RWPE2 (cell line): ENCODE results near the gene CCDC171.

Source experiments
- ATAC-seq: fragments of 200-7000 bp; cut with Tn5 transposase; 3 replicates; pipeline ENCODE4 v1.9.1; 2021; ENCODE audit warnings: low read depth
- DNase-seq: peaks from one replicate; pipeline ENCODE4 v3.0.0-alpha.2; 2020; ENCODE audit warnings: low spot score
- H3K27ac ChIP-seq: fragments of 450-650 bp; 2 replicates; pipeline ENCODE4 v1.5.1; 2017; ENCODE audit warnings: mild to moderate bottlenecking; ENCODE audit not compliant: poor library complexity, severe bottlenecking
- H3K27me3 ChIP-seq: fragments of 250-450 bp; sonication (Bioruptor Pico); 2 replicates; pipeline ENCODE4 v1.5.1; 2021; ENCODE audit warnings: mild to moderate bottlenecking, moderate library complexity; ENCODE audit not compliant: insufficient read depth, poor library complexity, severe bottlenecking
- H3K36me3 ChIP-seq: fragments of 250-450 bp; sonication (Bioruptor Pico); 2 replicates; pipeline ENCODE4 v1.5.1; 2020; ENCODE audit warnings: low read depth, mild to moderate bottlenecking, moderate library complexity
- H3K4me1 ChIP-seq: fragments of 250-450 bp; sonication (Bioruptor Pico); 2 replicates; pipeline ENCODE4 v1.5.1; 2021; ENCODE audit warnings: mild to moderate bottlenecking, moderate library complexity; ENCODE audit not compliant: insufficient read depth, poor library complexity, severe bottlenecking
- H3K4me3 ChIP-seq: fragments of 250-450 bp; sonication (Bioruptor Pico); 2 replicates; pipeline ENCODE4 v1.5.1; 2021; ENCODE audit warnings: mild to moderate bottlenecking, moderate library complexity; ENCODE audit not compliant: severe bottlenecking
- H3K9me3 ChIP-seq: fragments of 250-450 bp; sonication (Bioruptor Pico); 2 replicates; pipeline ENCODE4 v1.5.1; 2021; ENCODE audit warnings: mild to moderate bottlenecking, moderate library complexity; ENCODE audit not compliant: severe bottlenecking
- TF ChIP-seq, protein P1 (sequence below): fragments of 450-650 bp; IDR thresholded peaks from one replicate; pipeline ENCODE4 v1.5.1; 2017; ENCODE audit warnings: mild to moderate bottlenecking, moderate library complexity; ENCODE audit not compliant: poor library complexity, severe bottlenecking

CCDC171 gene

DNA sequence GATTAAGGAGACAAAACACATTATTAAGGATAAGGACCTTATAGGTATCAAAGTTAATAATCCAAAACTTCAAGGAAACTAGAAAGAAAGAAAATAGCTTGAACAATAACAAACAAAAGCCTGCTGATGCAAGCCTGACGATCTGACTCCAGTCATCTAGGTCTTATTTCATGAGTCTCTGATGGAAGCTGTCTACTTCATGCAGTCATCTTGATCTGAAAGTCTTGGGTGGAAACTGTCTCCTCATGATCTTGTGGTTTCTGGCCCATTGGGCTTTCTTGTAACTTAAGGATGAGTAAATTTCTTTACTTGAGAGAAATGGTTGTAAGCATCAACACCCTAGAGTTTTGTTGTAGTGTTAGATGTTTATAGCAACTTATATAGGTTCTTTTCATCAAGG is 21.5 kb upstream of the CCDC171 start:
- no peak for DNase-seq
- Histone ChIP-seq H3K27me3 (no peaks in the 10 kb centered on the region), H3K27ac (no peak overlapping the region), H3K4me3 (no peak overlapping the region), H3K9me3 (no peaks in the 10 kb centered on the region), H3K36me3 (no peaks in the 10 kb centered on the region), H3K4me1 (no peaks in the 10 kb centered on the region)
- TF ChIP-seq, protein P1, sequence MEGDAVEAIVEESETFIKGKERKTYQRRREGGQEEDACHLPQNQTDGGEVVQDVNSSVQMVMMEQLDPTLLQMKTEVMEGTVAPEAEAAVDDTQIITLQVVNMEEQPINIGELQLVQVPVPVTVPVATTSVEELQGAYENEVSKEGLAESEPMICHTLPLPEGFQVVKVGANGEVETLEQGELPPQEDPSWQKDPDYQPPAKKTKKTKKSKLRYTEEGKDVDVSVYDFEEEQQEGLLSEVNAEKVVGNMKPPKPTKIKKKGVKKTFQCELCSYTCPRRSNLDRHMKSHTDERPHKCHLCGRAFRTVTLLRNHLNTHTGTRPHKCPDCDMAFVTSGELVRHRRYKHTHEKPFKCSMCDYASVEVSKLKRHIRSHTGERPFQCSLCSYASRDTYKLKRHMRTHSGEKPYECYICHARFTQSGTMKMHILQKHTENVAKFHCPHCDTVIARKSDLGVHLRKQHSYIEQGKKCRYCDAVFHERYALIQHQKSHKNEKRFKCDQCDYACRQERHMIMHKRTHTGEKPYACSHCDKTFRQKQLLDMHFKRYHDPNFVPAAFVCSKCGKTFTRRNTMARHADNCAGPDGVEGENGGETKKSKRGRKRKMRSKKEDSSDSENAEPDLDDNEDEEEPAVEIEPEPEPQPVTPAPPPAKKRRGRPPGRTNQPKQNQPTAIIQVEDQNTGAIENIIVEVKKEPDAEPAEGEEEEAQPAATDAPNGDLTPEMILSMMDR, result no peak
- no peak for ATAC-seq

DNA sequence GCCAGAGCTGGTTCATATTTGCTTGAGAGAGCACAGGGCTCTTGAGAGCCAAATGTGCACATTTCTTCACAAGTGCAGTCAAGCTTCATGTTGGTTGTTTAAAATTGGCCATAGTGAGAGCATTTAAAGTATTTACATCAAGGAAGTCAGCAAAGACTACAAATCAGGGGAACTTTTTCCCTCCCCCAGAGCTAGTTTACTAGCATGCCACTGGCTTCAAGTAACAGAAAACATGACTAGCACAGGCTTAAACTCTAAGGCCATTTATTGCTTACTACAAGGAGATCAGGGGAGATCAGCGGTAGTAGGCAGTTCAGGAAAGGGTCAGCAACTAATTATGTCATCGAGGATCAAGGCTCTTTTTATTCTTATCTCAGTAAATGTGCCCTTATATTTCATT is 11.0 kb upstream of the CCDC171 start:
- Histone ChIP-seq H3K27ac (no peak overlapping the region), H3K9me3 (no peaks in the 10 kb centered on the region), H3K4me1 (no peaks in the 10 kb centered on the region), H3K36me3 (no peaks in the 10 kb centered on the region), H3K4me3 (no peak overlapping the region), H3K27me3 (no peaks in the 10 kb centered on the region)
- no peak for ATAC-seq
- no peak for DNase-seq
- TF ChIP-seq, protein P1, result no peak

DNA sequence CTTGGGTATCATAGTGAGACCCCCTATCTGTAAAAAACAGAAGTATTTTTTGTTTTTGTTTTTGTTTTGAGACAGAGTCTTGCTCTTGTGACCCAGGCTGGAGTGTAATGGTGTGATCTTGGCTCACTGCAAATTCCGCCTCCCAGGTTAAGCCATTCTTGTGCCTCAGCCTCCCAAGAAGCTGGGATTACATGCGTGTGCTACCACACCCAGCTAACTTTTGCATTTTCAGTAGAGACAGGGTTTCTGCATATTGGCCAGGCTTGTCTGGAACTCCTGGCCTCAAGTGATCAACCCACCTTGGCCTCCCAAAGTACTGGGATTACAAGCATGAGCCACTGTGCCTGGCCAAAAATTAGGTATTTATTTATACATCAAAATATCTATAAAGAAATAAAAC is 10.2 kb upstream of the CCDC171 start:
- Histone ChIP-seq H3K9me3 (no peaks in the 10 kb centered on the region), H3K4me1 (no peaks in the 10 kb centered on the region), H3K27me3 (no peaks in the 10 kb centered on the region), H3K36me3 (no peaks in the 10 kb centered on the region), H3K4me3 (no peak overlapping the region), H3K27ac (no peak overlapping the region)
- TF ChIP-seq, protein P1, result no peak
- ATAC-seq (no peak), DNase-seq (no peak)

DNA sequence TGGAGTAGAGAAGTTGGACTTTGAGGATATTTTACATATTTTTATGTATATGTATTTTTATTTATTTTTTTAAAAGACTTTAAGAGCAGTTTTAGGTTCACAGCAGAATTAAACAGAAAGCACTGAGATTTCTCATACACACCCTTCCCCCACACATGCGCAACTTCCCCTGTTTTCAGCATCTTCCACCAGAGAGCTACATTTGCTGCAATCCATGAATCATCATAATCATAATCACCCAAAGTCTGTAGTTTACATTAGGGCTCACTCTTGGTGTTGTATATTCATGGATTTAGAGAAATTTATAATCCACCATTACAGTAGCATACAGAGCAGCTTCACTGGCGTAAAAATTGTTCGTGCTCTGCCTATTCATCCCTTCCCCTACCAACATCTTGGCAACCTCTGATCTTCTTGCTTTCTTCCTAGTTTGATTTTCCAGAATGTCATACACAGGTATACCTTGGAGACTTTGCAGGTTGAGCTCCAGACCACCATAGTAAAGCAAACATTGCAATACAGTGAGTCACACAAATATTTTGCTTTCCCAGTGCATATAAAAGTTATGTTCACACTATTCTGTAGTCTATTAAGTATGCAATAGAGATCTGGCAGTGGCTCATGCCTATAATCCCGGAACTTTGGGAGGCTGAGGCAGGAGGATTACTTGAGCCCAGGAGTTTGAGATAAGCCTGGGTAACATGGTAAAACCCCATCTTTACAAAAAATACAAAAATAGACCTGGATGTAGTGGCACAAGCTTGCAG is 9.6 kb upstream of the CCDC171 start:
- ATAC-seq, result peak; percentile 72
- Histone ChIP-seq H3K36me3 (no peaks in the 10 kb centered on the region), H3K9me3 (no peaks in the 10 kb centered on the region), H3K27me3 (no peaks in the 10 kb centered on the region), H3K4me3 (no peak overlapping the region), H3K4me1 (no peaks in the 10 kb centered on the region), H3K27ac (no peak overlapping the region)
- TF ChIP-seq, protein P1, result no peak
- DNase-seq, result no peak

DNA sequence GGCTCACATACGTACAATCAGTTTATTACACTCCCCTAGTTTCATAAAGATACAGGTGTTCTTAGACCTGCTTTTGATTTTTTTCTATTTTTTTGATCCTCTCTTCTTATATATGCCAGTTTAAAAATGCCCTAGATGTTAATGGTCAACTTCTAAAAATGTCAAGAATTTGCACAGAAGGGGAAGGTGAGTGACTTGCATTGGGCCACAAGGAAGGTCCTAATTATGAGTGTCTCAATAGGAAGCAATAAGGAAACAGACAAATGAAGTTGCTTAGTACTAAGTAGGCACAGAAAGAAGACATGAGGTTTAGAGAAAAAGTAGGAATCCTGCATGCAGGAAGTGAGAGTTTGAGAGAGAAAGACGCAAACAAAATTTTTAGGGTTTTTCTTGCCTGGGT is 3.2 kb upstream of the CCDC171 start:
- no peak overlapping the region for H3K27ac ChIP-seq

More for the DNA sequence above, 3.2 kb upstream of the CCDC171 start:
- H3K36me3 ChIP-seq, result no peaks in the 10 kb centered on the region
- no peaks in the 10 kb centered on the region for H3K27me3 ChIP-seq
- TF ChIP-seq, protein P1, result no peak
- no peaks in the 10 kb centered on the region for H3K9me3 ChIP-seq
- H3K4me1 ChIP-seq, result peaks cover 3% of the 10 kb centered on the region
- DNase-seq (no peak), ATAC-seq (no peak)
- no peak overlapping the region for H3K4me3 ChIP-seq
